DOHH2 (cell line): ENCODE results near the gene ALKBH8.

Experiments used
- H3F3A ChIP-seq: fragments of 200-600 bp; sonication (generic), shearing (Covaris generic); 2 replicates; pipeline ENCODE4 v1.6.0; 2016; ENCODE audit warnings: antibody characterized with exemption, mild to moderate bottlenecking; ENCODE audit not compliant: control insufficient read depth, insufficient read depth
- H3K27ac ChIP-seq: fragments of 200-600 bp; sonication (generic); 2 replicates; pipeline ENCODE4 v1.5.1; 2014; ENCODE audit warnings: low read depth, mild to moderate bottlenecking, low read length, moderate library complexity
- H3K27me3 ChIP-seq: fragments of 200-600 bp; sonication (generic); 2 replicates; pipeline ENCODE4 v1.6.1; 2014; ENCODE audit warnings: mild to moderate bottlenecking, low read length, mixed read lengths; ENCODE audit not compliant: control insufficient read depth
- H3K36me3 ChIP-seq: fragments of 200-600 bp; sonication (generic); 2 replicates; pipeline ENCODE4 v1.6.1; 2014; ENCODE audit warnings: mild to moderate bottlenecking, low read length, moderate library complexity, mixed read lengths; ENCODE audit not compliant: control insufficient read depth
- H3K4me1 ChIP-seq: fragments of 200-600 bp; sonication (generic); 2 replicates; pipeline ENCODE4 v1.6.1; 2014; ENCODE audit warnings: mild to moderate bottlenecking, low read length, mixed read lengths; ENCODE audit not compliant: control insufficient read depth
- H3K4me2 ChIP-seq: fragments of 200-600 bp; sonication (generic); 2 replicates; pipeline ENCODE4 v1.6.0; 2014; ENCODE audit warnings: mild to moderate bottlenecking, low read length, moderate library complexity
- H3K4me3 ChIP-seq: fragments of 200-600 bp; sonication (generic); 2 replicates; pipeline ENCODE4 v1.5.1; 2014; ENCODE audit warnings: mild to moderate bottlenecking, low read length, mixed read lengths
- H3K79me2 ChIP-seq: fragments of 200-600 bp; sonication (generic); 2 replicates; pipeline ENCODE4 v1.6.1; 2014; ENCODE audit warnings: mild to moderate bottlenecking, low read length, mixed read lengths; ENCODE audit not compliant: control insufficient read depth
- H3K9me2 ChIP-seq: fragments of 200-600 bp; sonication (generic); replicated peaks from 2 replicates; pipeline ENCODE4 v1.6.1; 2014; ENCODE audit warnings: mild to moderate bottlenecking, low read length, mixed read lengths; ENCODE audit not compliant: control insufficient read depth
- H3K9me3 ChIP-seq: fragments of 200-600 bp; sonication (generic); 2 replicates; pipeline ENCODE4 v1.6.1; 2014; ENCODE audit warnings: antibody characterized with exemption, low read length, mixed read lengths; ENCODE audit not compliant: control insufficient read depth, insufficient read depth
- H4K20me1 ChIP-seq: fragments of 200-600 bp; sonication (generic); 2 replicates; pipeline ENCODE4 v1.6.0; 2014; ENCODE audit warnings: low read depth, mild to moderate bottlenecking, antibody characterized with exemption, low read length, moderate library complexity; ENCODE audit not compliant: control insufficient read depth, insufficient read depth
- CTCF ChIP-seq: fragments of 200-600 bp; sonication (generic); IDR thresholded peaks from one replicate; pipeline ENCODE4 v1.5.1; 2014; ENCODE audit warnings: antibody characterized with exemption, mild to moderate bottlenecking, low read depth, low read length; ENCODE audit not compliant: poor library complexity, severe bottlenecking
- EZH2phosphoT487 ChIP-seq: fragments of 200-600 bp; sonication (generic); IDR thresholded peaks from 2 replicates; pipeline ENCODE4 v1.6.1; 2017; ENCODE audit warnings: borderline replicate concordance, mild to moderate bottlenecking, antibody characterized with exemption, low read length, moderate library complexity, mixed read lengths

ALKBH8 gene

DNA sequence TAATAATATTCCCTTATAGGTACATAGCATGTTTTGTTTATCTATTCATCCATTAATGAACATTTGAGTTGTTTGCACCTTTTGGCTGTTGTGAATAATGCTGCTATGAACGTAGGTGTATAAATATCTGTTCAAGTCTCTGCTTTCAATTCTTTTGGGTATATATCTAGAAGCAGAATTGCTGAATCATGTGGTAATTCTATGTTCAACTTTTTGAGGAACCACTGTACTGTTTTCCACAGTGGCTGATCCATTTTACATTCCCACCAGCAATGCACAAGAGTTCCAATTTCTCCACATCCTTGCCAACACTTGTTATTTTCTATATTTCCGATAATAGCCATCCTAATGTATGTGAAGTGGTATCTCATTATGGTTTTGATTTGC, 56.7 kb downstream of the ALKBH8 start:
- Histone ChIP-seq H3K4me1 (no peaks in the 10 kb centered on the region), H3K79me2 (no peaks in the 10 kb centered on the region), H3K9me3 (no peaks in the 10 kb centered on the region), H3K36me3 (peaks cover 20% of the 10 kb centered on the region), H3K27me3 (no peaks in the 10 kb centered on the region), H4K20me1 (no peaks in the 10 kb centered on the region), H3K27ac (no peak overlapping the region), H3F3A (no peaks in the 10 kb centered on the region), H3K4me2 (no peak overlapping the region), H3K9me2 (no peaks in the 10 kb centered on the region), H3K4me3 (no peak overlapping the region)
- TF ChIP-seq EZH2phosphoT487 (no peak), CTCF (no peak)

DNA sequence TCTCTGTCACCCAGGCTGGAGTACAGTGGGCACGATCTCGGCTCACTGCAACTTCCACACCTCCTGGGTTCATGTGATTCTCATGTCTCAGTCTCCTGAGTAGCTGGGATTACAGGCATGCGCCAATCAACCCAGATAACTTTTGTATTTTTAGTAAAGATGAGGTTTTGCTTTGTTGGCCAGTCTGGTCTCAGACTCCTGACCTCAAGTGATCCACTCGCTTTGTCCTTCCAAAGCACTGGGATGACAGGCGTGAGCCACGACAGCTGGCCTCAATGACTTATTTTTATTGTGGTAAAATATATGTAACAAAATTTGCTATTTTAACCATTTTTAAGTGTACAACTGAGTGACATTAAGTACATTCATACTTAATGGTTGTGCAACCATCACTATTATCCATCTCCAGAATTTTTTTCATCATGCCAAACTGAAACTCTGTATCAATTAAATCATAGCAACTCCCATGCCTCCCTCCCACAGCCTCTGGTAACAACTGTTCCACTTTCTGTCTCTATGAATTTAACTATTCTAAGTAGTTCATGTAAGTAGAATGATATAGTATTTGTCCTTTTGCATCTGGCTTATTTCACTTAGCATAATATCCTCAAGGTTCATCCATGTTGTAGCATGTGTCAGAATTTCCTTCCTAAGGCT, 57.2 kb downstream of the ALKBH8 start:
- Histone ChIP-seq H3K27me3 (no peaks in the 10 kb centered on the region), H4K20me1 (no peaks in the 10 kb centered on the region), H3K79me2 (no peaks in the 10 kb centered on the region), H3K36me3 (peaks cover 25% of the 10 kb centered on the region), H3K4me3 (no peak overlapping the region), H3F3A (no peaks in the 10 kb centered on the region), H3K27ac (no peak overlapping the region), H3K9me2 (no peaks in the 10 kb centered on the region), H3K9me3 (no peaks in the 10 kb centered on the region), H3K4me1 (no peaks in the 10 kb centered on the region), H3K4me2 (no peak overlapping the region)
- TF ChIP-seq CTCF (no peak), EZH2phosphoT487 (no peak)

GRCh38 chr11:107505647-107506225, 59.8 kb downstream of the ALKBH8 start:
- H3K9me2 ChIP-seq, result no peaks in the 10 kb centered on the region
- H3K36me3 ChIP-seq, result peaks cover 43% of the 10 kb centered on the region
- no peaks in the 10 kb centered on the region for H3F3A ChIP-seq
- no peak overlapping the region for H3K4me2 ChIP-seq
- TF ChIP-seq CTCF, result no peak
- no peak for TF ChIP-seq EZH2phosphoT487
- no peak overlapping the region for H3K4me3 ChIP-seq
- H3K4me1 ChIP-seq, result no peaks in the 10 kb centered on the region
- no peaks in the 10 kb centered on the region; the same call in 1 of the 2 replicates for H3K9me3 ChIP-seq
- H3K79me2 ChIP-seq, result no peaks in the 10 kb centered on the region
- no peak overlapping the region for H3K27ac ChIP-seq
- no peaks in the 10 kb centered on the region for H3K27me3 ChIP-seq
- no peaks in the 10 kb centered on the region for H4K20me1 ChIP-seq
